ENCODE measurements around the gene MAP2K1.
"Not testable (repeated sequence)": the region's sequence is repeated elsewhere in the genome, so short reads cannot be mapped to it uniquely, and the experiment has no call there.

The MAP2K1 gene

GRCh38 chr15:66386204-66387123, at the start of gene MAP2K1:
Gene MAP2K1, plus strand, starts transcription at chr15:66386912. Its CDS starts 436 bp downstream, at chr15:66387348.
- H3K27ac ChIP-seq (ENCODE audit: low read length) = no peak within 1 kb of the TSS
- H3K4me1 ChIP-seq (ENCODE audit: control insufficient read depth, insufficient read depth, low read length) = no peaks in the 10 kb centered on the region
- DNase-seq (ENCODE audit: low read depth, low spot score) = peak; percentile 86
- WGBS (ENCODE audit: insufficient coverage, insufficient read length) = no CpG with 5 or more reads among the region's 69 CpGs
- H3K4me3 ChIP-seq (ENCODE audit: low read length) = peak within 1 kb of the TSS; percentile 78
- no peaks in the 10 kb centered on the region for H3K27me3 ChIP-seq (ENCODE audit: control insufficient read depth, insufficient read depth, low read length)
- H3K36me3 ChIP-seq (ENCODE audit: control insufficient read depth, insufficient read depth, low read length) = no peaks in the 10 kb centered on the region
- H3K9me3 ChIP-seq (ENCODE audit: control insufficient read depth, insufficient read depth, low read length) = no peaks in the 10 kb centered on the region

- not testable (repeated sequence) for H3K27ac ChIP-seq (ENCODE audit: low read length); DNase-seq (ENCODE audit: low read depth, low spot score); H3K36me3 ChIP-seq (ENCODE audit: control insufficient read depth, insufficient read depth, low read length); H3K4me3 ChIP-seq (ENCODE audit: low read length); H3K4me1 ChIP-seq (ENCODE audit: control insufficient read depth, insufficient read depth, low read length); H3K9me3 ChIP-seq (ENCODE audit: control insufficient read depth, insufficient read depth, low read length); H3K27me3 ChIP-seq (ENCODE audit: control insufficient read depth, insufficient read depth, low read length)
- WGBS (ENCODE audit: insufficient coverage, insufficient read length) = no CpG with 5 or more reads among the region's 5 CpGs
Observed at GRCh38 chr15:66348530-66348929, 38.2 kb upstream of the MAP2K1 start.

- H3K27ac ChIP-seq (ENCODE audit: low read length) = no peak overlapping the region
- no peaks in the 10 kb centered on the region for H3K4me1 ChIP-seq (ENCODE audit: control insufficient read depth, insufficient read depth, low read length)
- no CpG with 5 or more reads among the region's 12 CpGs for WGBS (ENCODE audit: insufficient coverage, insufficient read length)
- no peaks in the 10 kb centered on the region; the same call in 1 of the 2 replicates for H3K36me3 ChIP-seq (ENCODE audit: control insufficient read depth, insufficient read depth, low read length)
- DNase-seq (ENCODE audit: low read depth, low spot score) = no peak
- no peaks in the 10 kb centered on the region for H3K27me3 ChIP-seq (ENCODE audit: control insufficient read depth, insufficient read depth, low read length)
- peak overlapping the region; percentile 68; the same call in 1 of the 2 replicates for H3K4me3 ChIP-seq (ENCODE audit: low read length)
- no peaks in the 10 kb centered on the region for H3K9me3 ChIP-seq (ENCODE audit: control insufficient read depth, insufficient read depth, low read length)
Observed at GRCh38 chr15:66356077-66356358, 30.7 kb upstream of the MAP2K1 start.

- H3K4me1 ChIP-seq (ENCODE audit: control insufficient read depth, insufficient read depth, low read length) = no peaks in the 10 kb centered on the region
- H3K36me3 ChIP-seq (ENCODE audit: control insufficient read depth, insufficient read depth, low read length) = no peaks in the 10 kb centered on the region
- no peak within 1 kb of the TSS for H3K27ac ChIP-seq (ENCODE audit: low read length)
- no CpG with 5 or more reads among the region's 51 CpGs for WGBS (ENCODE audit: insufficient coverage, insufficient read length)
- H3K9me3 ChIP-seq (ENCODE audit: control insufficient read depth, insufficient read depth, low read length) = no peaks in the 10 kb centered on the region
- DNase-seq (ENCODE audit: low read depth, low spot score) = peak; percentile 85
- H3K27me3 ChIP-seq (ENCODE audit: control insufficient read depth, insufficient read depth, low read length) = no peaks in the 10 kb centered on the region
- peak within 1 kb of the TSS; percentile 68; the same call in 1 of the 2 replicates for H3K4me3 ChIP-seq (ENCODE audit: low read length)
Observed at GRCh38 chr15:66356359-66357236, 30.1 kb upstream of the MAP2K1 start, which contains the start of gene TIPIN. Gene TIPIN, minus strand, starts transcription at chr15:66356685. Its CDS starts 3,738 bp downstream, at chr15:66352947.

GRCh38 chr15:66359740-66360139, 27.0 kb upstream of the MAP2K1 start:
- no peaks in the 10 kb centered on the region for H3K27me3 ChIP-seq (ENCODE audit: control insufficient read depth, insufficient read depth, low read length)
- H3K36me3 ChIP-seq (ENCODE audit: control insufficient read depth, insufficient read depth, low read length) = no peaks in the 10 kb centered on the region
- H3K4me1 ChIP-seq (ENCODE audit: control insufficient read depth, insufficient read depth, low read length) = no peaks in the 10 kb centered on the region
- WGBS (ENCODE audit: insufficient coverage, insufficient read length) = no CpG with 5 or more reads among the region's 7 CpGs
- no peak overlapping the region for H3K27ac ChIP-seq (ENCODE audit: low read length)
- H3K9me3 ChIP-seq (ENCODE audit: control insufficient read depth, insufficient read depth, low read length) = no peaks in the 10 kb centered on the region
- H3K4me3 ChIP-seq (ENCODE audit: low read length) = no peak overlapping the region
- no peak for DNase-seq (ENCODE audit: low read depth, low spot score)

- H3K27me3 ChIP-seq (ENCODE audit: control insufficient read depth, insufficient read depth, low read length); H3K36me3 ChIP-seq (ENCODE audit: control insufficient read depth, insufficient read depth, low read length); H3K9me3 ChIP-seq (ENCODE audit: control insufficient read depth, insufficient read depth, low read length); DNase-seq (ENCODE audit: low read depth, low spot score); H3K4me1 ChIP-seq (ENCODE audit: control insufficient read depth, insufficient read depth, low read length); H3K4me3 ChIP-seq (ENCODE audit: low read length); H3K27ac ChIP-seq (ENCODE audit: low read length): not testable (repeated sequence)
- WGBS (ENCODE audit: insufficient coverage, insufficient read length) = no CpG with 5 or more reads among the region's 15 CpGs
Observed at GRCh38 chr15:66361745-66362460, 24.8 kb upstream of the MAP2K1 start.

GRCh38 chr15:66362776-66363175, 23.9 kb upstream of the MAP2K1 start:
- DNase-seq (ENCODE audit: low read depth, low spot score) = no peak
- no peaks in the 10 kb centered on the region for H3K27me3 ChIP-seq (ENCODE audit: control insufficient read depth, insufficient read depth, low read length)
- H3K27ac ChIP-seq (ENCODE audit: low read length) = no peak overlapping the region
- H3K4me1 ChIP-seq (ENCODE audit: control insufficient read depth, insufficient read depth, low read length) = peaks cover 1% of the 10 kb centered on the region; the same call in 1 of the 2 replicates
- no peak overlapping the region for H3K4me3 ChIP-seq (ENCODE audit: low read length)
- no peaks in the 10 kb centered on the region for H3K9me3 ChIP-seq (ENCODE audit: control insufficient read depth, insufficient read depth, low read length)
- no CpG with 5 or more reads among the region's 1 CpG for WGBS (ENCODE audit: insufficient coverage, insufficient read length)
- no peaks in the 10 kb centered on the region for H3K36me3 ChIP-seq (ENCODE audit: control insufficient read depth, insufficient read depth, low read length)

- peaks cover 3% of the 10 kb centered on the region; the same call in 1 of the 2 replicates for H3K4me1 ChIP-seq (ENCODE audit: control insufficient read depth, insufficient read depth, low read length)
- H3K27me3 ChIP-seq (ENCODE audit: control insufficient read depth, insufficient read depth, low read length) = no peaks in the 10 kb centered on the region
- no peaks in the 10 kb centered on the region for H3K36me3 ChIP-seq (ENCODE audit: control insufficient read depth, insufficient read depth, low read length)
- no peak overlapping the region for H3K27ac ChIP-seq (ENCODE audit: low read length)
- no peaks in the 10 kb centered on the region for H3K9me3 ChIP-seq (ENCODE audit: control insufficient read depth, insufficient read depth, low read length)
- H3K4me3 ChIP-seq (ENCODE audit: low read length) = no peak overlapping the region
- no CpG with 5 or more reads among the region's 3 CpGs for WGBS (ENCODE audit: insufficient coverage, insufficient read length)
- no peak for DNase-seq (ENCODE audit: low read depth, low spot score)
Observed at GRCh38 chr15:66364944-66365528, 21.7 kb upstream of the MAP2K1 start.

- no peak for DNase-seq (ENCODE audit: low read depth, low spot score)
- WGBS (ENCODE audit: insufficient coverage, insufficient read length) = no CpG with 5 or more reads among the region's 12 CpGs
- H3K36me3 ChIP-seq (ENCODE audit: control insufficient read depth, insufficient read depth, low read length) = no peaks in the 10 kb centered on the region
- no peak overlapping the region for H3K27ac ChIP-seq (ENCODE audit: low read length)
- H3K27me3 ChIP-seq (ENCODE audit: control insufficient read depth, insufficient read depth, low read length) = no peaks in the 10 kb centered on the region
- H3K4me3 ChIP-seq (ENCODE audit: low read length) = no peak overlapping the region
- H3K9me3 ChIP-seq (ENCODE audit: control insufficient read depth, insufficient read depth, low read length) = no peaks in the 10 kb centered on the region
- peaks cover 3% of the 10 kb centered on the region; the same call in 1 of the 2 replicates for H3K4me1 ChIP-seq (ENCODE audit: control insufficient read depth, insufficient read depth, low read length)
Observed at GRCh38 chr15:66369773-66370651, 16.7 kb upstream of the MAP2K1 start.

Measured in iPS DF 6.9 (cell line).